Measurements from ENCODE around the gene MAST2. TPM values are rescaled to one million over a fixed set of nuclear protein-coding genes. Genes with fewer than 3 reads are reported as not detected.

Gene MAST2
- total RNA-seq, 1 donor from 2014 or later, result 27.6 TPM

- Mint-ChIP-seq H3K4me3 (ENCODE audit: unreplicated experiment) (no peak overlapping the region), H3K27ac (ENCODE audit: unreplicated experiment) (no peak overlapping the region), H3K4me1 (ENCODE audit: unreplicated experiment) (peaks cover 3% of the 10 kb centered on the region), H3K36me3 (ENCODE audit: low read depth, unreplicated experiment) (peaks cover 24% of the 10 kb centered on the region), H3K27me3 (ENCODE audit: unreplicated experiment) (no peaks in the 10 kb centered on the region), H3K9me3 (ENCODE audit: unreplicated experiment) (no peaks in the 10 kb centered on the region)
- TF ChIP-seq CTCF (IDR thresholded peaks at IDR 0.05; ENCODE audit: unreplicated experiment), result no peak
- DNase-seq (ENCODE audit: low spot score), result no peak
Observed at GRCh38 chr1:46010611-46011010, 207.2 kb downstream of the MAST2 start.

DNA sequence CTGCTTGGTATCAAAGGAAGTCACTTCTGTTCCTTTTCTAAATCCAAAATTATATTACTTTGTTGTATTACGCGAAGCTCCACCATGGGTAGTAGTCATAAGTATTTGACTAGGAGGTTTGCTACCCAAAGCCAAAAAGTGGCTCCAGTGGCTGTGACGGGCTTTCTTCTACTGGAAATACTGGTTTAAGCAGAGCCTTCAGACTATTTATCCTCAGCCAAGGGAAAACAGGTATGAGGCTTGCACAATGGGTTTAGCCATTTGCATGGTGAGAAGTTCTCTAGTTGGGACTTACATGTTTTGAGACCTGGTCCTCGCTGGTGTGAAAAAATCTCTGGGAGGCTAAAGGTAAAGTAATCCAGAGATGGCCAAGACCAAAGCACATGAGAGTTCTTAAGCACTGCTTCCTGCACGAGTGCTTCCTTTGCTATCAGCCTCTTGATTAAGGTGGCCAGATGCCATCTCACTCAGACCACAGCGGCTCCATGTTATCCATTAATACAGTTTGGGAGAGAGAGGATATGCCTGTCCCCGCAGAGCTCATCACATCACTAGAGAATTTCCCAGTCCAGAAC, 207.8 kb downstream of the MAST2 start:
- H3K36me3 Mint-ChIP-seq (ENCODE audit: low read depth, unreplicated experiment), result peaks cover 24% of the 10 kb centered on the region
- H3K4me3 Mint-ChIP-seq (ENCODE audit: unreplicated experiment), result no peak overlapping the region
- H3K9me3 Mint-ChIP-seq (ENCODE audit: unreplicated experiment), result no peaks in the 10 kb centered on the region
- H3K27ac Mint-ChIP-seq (ENCODE audit: unreplicated experiment), result no peak overlapping the region
- TF ChIP-seq CTCF (IDR thresholded peaks at IDR 0.05; ENCODE audit: unreplicated experiment), result no peak
- H3K4me1 Mint-ChIP-seq (ENCODE audit: unreplicated experiment), result peaks cover 3% of the 10 kb centered on the region
- DNase-seq (ENCODE audit: low spot score), result no peak
- no peaks in the 10 kb centered on the region for H3K27me3 Mint-ChIP-seq (ENCODE audit: unreplicated experiment)

- Mint-ChIP-seq H3K9me3 (ENCODE audit: unreplicated experiment) (no peaks in the 10 kb centered on the region), H3K36me3 (ENCODE audit: low read depth, unreplicated experiment) (peaks cover 18% of the 10 kb centered on the region), H3K27me3 (ENCODE audit: unreplicated experiment) (no peaks in the 10 kb centered on the region), H3K27ac (ENCODE audit: unreplicated experiment) (no peak overlapping the region), H3K4me3 (ENCODE audit: unreplicated experiment) (no peak overlapping the region), H3K4me1 (ENCODE audit: unreplicated experiment) (peaks cover 3% of the 10 kb centered on the region)
- DNase-seq (ENCODE audit: low spot score), result no peak
- TF ChIP-seq CTCF (IDR thresholded peaks at IDR 0.05; ENCODE audit: unreplicated experiment), result no peak
Observed at GRCh38 chr1:46012236-46012635, 208.8 kb downstream of the MAST2 start.

GRCh38 chr1:46013581-46013980, 210.2 kb downstream of the MAST2 start:
- H3K4me3 Mint-ChIP-seq (ENCODE audit: unreplicated experiment), result no peak overlapping the region
- peaks cover 3% of the 10 kb centered on the region for H3K4me1 Mint-ChIP-seq (ENCODE audit: unreplicated experiment)
- H3K27me3 Mint-ChIP-seq (ENCODE audit: unreplicated experiment), result no peaks in the 10 kb centered on the region
- peaks cover 10% of the 10 kb centered on the region for H3K36me3 Mint-ChIP-seq (ENCODE audit: low read depth, unreplicated experiment)
- TF ChIP-seq CTCF (IDR thresholded peaks at IDR 0.05; ENCODE audit: unreplicated experiment), result no peak
- no peaks in the 10 kb centered on the region for H3K9me3 Mint-ChIP-seq (ENCODE audit: unreplicated experiment)
- DNase-seq (ENCODE audit: low spot score), result no peak
- no peak overlapping the region for H3K27ac Mint-ChIP-seq (ENCODE audit: unreplicated experiment)

- TF ChIP-seq CTCF (IDR thresholded peaks at IDR 0.05; ENCODE audit: unreplicated experiment), result no peak
- DNase-seq (ENCODE audit: low spot score), result no peak
- Mint-ChIP-seq H3K27me3 (ENCODE audit: unreplicated experiment) (no peaks in the 10 kb centered on the region), H3K36me3 (ENCODE audit: low read depth, unreplicated experiment) (peaks cover 4% of the 10 kb centered on the region), H3K4me3 (ENCODE audit: unreplicated experiment) (no peak overlapping the region), H3K4me1 (ENCODE audit: unreplicated experiment) (no peaks in the 10 kb centered on the region), H3K27ac (ENCODE audit: unreplicated experiment) (no peak overlapping the region), H3K9me3 (ENCODE audit: unreplicated experiment) (no peaks in the 10 kb centered on the region)
Observed at GRCh38 chr1:46017876-46018503, 214.6 kb downstream of the MAST2 start.
